IPS-11a (cell line): ENCODE data around the gene HS6ST3.
"Not testable (repeated sequence)": the region's sequence is repeated elsewhere in the genome, so short reads cannot be mapped to it uniquely, and the experiment has no call there.

Experiments
- H3K4me3 ChIP-seq: one replicate; pipeline ENCODE4 v1.5.1; 2013; ENCODE audit warnings: low read depth, low read length, control low read depth

The HS6ST3 gene

DNA sequence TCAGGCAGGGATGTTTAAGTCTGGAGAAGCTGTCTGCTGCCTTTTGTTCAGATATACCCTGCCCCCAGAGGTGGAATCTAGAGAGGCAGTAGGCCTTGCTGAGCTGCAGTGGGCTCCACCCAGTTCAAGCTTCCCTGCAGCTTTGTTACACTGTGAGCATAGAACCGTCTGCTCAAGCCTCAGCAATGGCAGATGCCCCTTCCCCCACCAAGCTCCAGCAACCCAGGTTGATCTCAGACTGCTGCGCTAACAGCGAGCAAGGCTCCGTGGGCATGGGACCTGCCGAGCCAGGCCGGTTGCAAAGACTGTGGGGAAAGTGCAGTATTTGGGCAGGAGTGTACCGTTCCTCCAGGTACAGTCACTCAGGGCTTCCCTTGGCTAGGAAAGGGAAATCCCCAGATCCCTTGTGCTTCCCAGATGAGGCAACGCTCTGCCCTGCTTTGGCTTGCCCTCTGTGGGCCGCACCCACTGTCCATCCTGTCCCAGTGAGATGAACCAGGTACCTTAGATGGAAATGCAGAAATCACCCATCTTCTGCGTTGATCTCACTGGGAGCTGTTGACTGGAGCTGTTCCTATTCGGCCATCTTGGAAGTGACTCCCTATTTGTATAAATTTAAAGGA is 434.6 kb downstream of the HS6ST3 start:
- not testable (repeated sequence) for H3K4me3 ChIP-seq

DNA sequence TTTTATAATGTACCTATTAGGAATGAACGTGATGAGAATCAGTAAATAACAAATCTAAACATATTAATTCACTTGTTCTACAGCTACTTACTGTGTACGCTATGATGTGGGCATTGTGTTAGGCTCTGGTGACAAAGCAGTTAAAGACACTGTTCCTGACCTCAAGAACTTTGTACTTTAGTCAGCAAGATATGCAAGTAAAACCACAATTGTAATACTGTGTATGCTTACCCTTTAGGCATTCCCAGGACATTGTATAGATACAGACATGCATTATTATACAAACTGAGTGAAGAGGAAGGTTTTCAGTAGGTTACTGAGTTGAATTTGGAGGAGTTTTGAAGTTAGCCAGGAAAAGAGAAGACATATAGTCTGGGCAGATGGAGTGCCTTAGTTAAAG is 435.8 kb downstream of the HS6ST3 start:
- no peak overlapping the region for H3K4me3 ChIP-seq

DNA sequence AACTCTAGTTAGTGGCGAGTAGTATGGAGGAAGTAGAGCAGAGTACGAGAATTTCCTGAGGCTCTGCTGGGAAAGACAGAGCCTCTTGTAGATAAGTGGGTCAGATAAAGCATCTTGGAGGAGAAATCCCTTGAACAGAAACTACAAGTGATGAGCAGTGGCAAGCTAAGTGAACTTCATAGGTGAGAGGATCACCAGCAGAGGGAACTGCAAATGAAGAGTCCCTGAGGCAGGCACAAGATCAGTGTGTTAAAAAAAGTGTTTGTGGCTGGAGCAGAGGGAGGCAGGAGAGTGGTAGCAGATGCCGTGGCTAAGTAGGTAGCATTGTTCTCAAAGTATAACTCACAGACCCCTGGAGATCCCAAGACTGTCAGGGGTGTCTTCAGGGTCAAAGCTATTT is 437.6 kb downstream of the HS6ST3 start:
- H3K4me3 ChIP-seq = no peak overlapping the region

DNA sequence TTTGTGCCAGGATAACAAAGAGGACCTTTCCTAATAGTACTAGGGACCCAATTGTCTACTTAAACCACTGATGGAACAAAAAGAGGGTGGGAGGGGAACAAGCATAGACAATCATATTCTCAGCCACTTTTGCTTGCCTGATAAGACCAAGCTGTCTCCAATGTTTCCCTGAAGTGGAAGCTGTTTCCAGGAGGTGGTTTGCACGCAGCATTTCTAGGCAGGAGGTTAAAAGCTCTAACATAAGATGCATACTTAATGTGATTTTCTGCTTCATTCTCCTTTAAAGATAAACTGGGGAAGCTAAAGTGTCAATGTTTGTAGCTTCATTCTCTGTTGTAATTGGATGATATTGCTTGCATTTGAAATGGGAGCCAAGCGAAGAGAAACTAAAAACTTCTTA is 442.9 kb downstream of the HS6ST3 start:
- H3K4me3 ChIP-seq = no peak overlapping the region

DNA sequence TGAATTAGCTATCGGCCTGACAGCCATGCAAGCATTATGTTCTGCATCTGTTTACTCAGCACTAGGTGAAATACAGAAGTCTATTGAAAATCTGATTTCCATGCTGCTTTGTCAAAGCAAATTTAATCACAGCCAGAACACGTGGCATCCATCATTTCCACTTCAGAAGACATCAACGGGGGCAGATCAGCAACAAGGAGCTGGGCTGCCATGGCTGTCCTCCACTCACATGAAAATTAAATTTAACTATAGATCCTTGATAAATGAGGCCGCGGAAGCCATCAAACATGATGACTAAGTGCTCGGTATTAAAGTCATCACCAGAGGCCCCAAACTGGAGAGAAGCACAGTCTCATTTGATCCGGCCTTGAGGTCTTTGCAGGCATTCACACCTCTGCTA is 443.5 kb downstream of the HS6ST3 start:
- no peak overlapping the region for H3K4me3 ChIP-seq

DNA sequence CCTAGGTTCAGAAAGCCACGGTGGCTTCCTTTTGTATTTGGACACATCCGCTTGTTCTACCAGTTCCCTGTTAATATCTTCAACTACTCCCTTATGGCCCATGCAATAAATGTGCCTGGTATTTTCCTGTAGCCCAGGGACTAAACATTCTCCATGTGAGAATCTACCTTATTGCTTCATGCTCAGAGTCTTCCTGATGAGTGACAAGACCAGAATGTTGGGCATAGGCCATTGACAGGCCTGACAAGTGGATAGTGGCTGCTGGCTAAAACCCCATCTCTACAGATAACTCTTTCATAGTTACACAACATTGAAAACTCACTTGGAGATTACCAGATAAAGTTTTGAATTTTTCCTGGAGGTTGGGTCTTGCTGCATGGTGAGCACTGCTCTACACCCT is 449.9 kb downstream of the HS6ST3 start:
- H3K4me3 ChIP-seq = no peak overlapping the region

DNA sequence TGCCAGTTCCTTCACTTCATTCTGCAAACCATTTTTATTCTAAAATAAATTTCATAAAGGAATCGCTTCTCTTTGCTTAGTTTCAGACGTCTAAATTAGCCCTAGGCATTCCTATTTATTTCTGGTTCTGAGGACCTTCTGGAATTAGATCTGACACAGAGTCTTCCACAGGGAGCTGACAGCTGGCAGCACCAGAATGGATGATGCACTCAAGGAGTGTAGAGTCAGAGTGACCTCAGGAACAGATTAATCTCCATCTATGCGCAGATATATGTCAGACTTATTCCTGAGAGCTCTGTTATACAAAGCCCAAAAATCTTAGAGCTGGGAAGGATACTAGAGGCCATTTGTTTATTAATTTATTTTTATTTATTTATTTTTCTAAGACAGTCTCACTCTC is 450.8 kb downstream of the HS6ST3 start:
- no peak overlapping the region for H3K4me3 ChIP-seq

DNA sequence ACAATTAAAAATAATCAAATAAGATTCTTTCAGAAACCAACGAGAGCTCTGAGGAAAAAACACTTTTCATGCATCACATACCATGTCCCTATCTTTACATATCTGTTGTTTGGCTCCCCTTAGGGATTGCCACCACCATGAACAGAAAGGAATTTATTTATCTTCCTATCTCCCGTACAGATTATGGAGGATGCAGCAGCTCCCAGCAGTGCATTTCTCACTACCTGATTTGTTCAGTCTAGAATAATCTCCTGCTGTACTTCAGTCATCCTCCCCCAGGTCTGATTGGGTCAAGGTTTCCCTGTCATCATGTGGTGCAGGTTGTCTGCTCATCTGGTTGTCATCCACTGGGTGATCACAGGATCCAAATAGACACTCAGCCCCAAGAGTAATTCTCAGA is 453.1 kb downstream of the HS6ST3 start:
- no peak overlapping the region for H3K4me3 ChIP-seq

DNA sequence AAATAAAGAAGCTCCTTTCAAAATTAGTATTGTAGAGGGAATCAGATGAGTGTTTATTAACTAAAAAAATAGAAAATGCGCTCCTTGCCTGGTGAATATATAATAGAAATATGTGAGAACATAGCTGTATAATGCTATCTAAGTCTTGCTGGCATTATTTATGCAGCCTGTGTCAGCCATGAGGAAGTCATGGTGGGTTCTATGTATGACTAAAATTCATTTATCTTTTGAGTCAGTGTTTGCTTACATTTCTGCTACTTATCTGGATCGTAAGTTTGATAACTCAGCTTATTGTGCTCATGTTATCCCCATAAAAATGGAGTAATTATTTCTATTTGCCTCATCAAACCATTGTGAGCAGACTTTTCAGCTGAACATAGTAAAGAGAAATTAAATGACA is 455.1 kb downstream of the HS6ST3 start:
- H3K4me3 ChIP-seq = no peak overlapping the region

DNA sequence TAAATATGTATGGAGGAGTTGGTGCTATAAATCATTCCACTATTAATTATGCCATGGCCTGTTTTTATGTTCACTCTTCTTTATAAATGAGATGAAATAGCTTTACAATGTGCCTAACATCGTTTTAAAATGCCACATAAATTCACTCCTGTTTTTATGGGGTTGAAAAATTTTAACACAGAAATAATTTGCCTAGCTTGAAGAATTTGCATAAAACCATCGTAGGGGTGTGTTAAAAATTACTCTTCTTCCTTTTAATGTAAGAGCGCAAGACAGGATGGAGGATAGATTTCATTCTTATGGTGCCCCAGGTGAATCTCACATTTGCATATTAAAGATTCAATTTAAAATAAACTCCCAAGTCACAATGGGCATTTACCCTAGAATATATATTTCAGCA is 456.6 kb downstream of the HS6ST3 start:
- no peak overlapping the region for H3K4me3 ChIP-seq

DNA sequence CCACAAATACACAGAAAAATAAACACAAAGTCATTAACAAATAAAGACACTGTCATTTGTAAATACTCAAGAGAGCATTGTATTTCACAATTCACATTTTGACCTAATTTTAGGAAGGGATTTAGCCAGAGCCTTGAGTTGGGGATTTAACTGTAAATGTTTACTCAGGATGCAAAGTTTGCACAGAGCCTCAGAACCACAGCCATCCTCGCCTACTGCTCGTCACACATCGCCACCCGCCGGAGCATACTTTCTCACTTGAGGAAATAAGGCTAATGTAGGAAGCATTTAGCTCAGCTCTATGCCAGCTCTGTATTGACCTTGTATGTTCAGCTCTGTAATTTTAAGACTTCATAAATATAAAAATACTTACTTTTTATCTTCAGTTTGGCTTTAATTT is 461.6 kb downstream of the HS6ST3 start:
- H3K4me3 ChIP-seq = no peak overlapping the region

DNA sequence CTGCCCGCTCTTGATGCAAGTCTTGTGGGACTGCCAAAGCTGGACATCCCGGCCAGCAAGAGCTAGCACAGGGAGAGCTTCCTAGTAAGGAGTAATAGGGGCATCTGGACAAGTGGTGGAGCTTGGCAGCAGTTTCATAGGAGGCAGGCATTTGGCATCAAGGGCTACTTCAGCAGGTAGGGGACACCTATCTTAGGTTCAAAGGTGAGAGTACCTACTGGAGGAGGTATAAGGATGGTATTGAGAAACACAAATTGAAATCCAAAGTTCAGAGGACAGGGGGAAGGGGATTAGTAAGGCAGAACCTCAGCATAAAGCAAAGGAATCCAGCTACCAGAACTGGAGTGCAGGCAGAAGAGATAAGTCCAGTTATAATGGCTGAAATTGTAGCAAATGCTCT is 462.7 kb downstream of the HS6ST3 start:
- no peak overlapping the region for H3K4me3 ChIP-seq

DNA sequence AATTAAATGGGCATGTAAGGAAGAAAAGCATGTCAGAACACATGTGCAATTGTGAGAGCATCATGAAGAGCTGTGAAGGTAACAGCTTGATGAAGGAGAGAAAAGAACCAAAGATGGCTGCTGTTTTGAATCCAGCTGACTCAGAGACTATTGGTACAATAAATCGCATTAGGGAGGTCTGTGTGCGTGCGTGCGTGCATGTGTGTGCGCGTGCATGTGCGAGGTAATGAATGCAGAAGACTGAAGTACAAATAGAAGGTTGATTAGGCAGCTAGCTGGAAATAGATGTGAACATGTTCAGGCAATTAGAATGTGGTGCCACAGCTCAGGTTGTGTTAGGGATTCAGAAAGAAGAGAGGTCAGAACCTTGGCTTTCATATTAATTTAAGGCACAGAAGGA is 463.9 kb downstream of the HS6ST3 start:
- H3K4me3 ChIP-seq = no peak overlapping the region

DNA sequence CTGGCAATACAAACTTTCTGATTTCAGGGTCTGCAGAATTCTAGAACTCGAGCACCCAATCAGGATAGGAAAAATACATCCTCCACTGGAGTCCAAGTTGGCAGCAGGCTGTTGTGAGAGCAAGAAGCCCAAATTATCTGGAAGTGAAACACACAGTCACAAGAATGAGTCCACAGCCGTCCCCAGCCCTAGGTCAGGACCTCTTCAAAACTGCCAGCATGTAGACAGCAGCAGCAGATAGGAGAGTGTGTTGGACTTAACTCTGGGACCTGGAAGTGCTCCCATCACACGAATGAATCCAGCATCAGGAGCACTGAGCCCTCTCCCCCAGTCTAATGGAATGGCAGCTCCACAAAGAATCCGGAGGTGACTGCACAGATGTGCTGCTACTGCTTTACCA is 483.7 kb downstream of the HS6ST3 start:
- no peak overlapping the region for H3K4me3 ChIP-seq

DNA sequence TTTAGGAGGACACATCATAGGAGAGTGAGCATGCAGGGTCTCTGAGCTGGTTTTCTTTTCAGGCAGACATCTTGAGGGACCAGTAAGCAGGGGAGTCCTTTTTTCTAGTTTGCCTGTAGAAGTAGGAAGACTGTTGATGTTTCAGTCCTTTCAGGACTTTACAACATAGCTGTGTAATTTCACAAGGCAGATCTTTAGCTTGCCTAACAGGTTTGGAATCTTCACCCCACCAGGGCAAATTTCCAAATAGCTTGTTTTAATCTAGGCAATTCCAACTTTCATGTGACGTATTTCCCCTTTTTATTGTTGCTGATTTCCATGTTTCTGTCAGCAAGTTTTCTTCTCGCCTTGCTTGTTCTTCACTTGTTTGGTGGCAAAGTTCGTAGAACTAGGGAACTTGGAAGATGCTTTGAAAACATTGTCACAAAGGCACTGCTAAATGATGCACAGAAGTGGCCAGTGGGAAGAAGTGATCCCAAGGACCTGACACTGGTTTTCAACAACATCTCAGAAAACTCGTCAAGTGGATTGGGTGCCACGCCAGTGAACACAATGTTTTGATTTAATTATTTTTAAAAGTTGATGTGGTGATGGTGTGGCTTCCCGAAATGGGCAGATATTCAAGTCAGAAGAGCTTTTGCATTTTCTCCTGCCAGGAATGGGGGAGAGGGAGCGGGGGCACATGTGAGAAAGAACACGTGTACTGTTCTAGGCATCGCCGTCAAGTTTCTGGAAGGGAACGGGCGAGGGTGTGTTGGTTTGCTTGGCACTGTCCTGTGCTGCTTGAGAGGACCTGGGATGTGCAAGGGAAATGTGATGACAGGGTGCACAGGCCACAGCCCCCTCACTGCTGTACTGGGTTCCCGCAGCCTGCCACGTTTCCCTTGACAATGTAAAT is 485.8 kb downstream of the HS6ST3 start:
- H3K4me3 ChIP-seq = no peak overlapping the region

DNA sequence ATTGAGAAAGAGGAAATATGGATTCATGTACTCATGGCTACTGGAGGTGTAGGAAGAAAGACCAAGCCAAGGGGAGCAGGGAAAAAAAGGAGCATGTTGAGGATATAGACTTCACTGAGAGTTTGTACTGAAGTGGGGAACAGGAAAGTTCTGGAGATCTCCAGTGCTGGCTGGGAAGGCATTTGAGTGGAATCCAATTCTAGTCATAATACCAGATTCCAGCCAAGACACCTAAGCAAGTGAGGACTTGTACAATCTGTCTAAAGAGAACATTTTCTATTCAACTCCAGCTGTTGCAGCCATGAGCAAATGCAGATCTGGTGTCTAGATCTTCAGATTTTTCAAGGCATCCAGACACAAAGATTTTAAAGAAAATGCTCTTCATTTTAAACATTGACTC is 491.8 kb downstream of the HS6ST3 start:
- no peak overlapping the region for H3K4me3 ChIP-seq

DNA sequence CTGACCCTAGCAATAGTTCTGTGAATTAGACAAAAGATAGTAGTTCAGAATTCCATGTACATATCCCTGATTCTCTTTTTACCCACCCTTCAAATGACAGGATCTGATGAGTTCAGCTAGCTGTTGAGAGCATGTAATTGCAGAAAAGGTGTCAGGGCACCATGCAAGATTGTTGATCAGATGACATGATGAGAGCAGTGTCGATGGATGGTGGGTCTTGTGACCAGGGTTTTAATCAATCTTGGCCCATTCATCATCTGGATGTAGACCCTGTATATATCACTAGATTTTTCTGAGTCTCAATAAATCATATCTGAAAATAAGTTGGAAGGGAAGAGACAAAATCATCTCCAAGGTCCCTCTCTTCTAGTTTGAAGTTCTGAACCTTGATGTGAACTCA is 525.3 kb downstream of the HS6ST3 start:
- H3K4me3 ChIP-seq = no peak overlapping the region

DNA sequence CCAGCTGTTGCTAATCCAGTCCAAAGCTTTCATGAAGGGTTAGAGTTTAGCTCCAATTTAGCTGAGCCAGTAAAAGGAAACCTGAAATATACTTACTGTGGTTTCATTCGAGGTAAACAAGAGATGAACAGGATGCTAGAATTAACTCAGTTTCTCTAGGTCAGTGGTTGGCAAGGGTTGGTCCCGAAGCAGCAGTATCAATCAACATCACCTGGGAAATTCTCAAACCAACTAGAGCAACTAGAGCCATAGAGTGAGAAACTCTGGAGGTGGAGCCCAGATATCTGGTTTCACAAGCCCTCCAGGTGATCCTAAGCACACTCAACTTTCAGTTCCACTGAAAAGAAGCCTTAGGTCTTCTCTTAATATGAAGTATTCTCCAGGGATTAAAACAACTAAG is 527.6 kb downstream of the HS6ST3 start:
- no peak overlapping the region for H3K4me3 ChIP-seq

DNA sequence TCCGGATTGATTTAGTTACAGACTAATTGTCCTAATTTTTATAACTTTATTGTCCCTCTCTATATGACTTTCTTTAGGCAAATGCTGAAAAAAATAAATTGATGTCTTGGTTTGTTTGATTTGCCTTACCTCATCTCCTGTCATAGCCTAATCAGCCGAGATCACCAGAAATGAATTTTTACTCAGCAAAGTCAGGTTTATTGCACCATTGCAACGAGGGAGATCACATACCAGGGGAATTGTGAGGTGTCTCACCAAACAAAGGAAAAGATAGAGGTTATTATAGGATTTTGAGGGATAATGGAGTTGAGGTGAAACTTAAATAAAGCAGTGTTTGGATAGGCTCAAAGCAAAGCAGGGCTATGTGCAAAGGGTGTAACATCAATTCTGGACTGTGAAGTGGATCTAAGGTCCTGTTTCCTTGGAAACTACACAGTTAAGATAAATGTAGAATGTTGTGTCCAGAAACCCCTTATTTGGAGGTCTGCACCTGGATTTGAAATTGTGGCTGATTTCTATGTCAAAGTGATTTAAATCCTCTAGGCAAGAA is 531.8 kb downstream of the HS6ST3 start:
- H3K4me3 ChIP-seq = no peak overlapping the region

DNA sequence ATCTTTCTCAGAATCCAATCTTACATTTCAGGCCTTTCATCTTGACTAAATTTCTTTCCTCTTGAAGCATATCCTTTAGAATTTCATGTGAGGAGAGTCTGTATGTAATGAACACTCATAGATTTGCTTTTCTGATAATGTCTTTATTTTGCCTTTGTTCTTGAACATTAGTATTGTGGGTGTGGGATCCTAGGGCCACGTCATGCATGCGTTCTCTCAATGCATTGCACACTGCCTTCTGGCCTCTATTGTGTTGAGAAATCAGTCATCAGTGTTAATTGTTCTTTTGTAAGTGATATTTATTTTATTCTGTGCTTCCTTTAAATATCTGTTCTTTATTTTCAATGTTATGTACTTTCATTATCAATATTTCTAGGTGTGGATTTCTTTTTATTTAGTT is 539.4 kb downstream of the HS6ST3 start:
- no peak overlapping the region for H3K4me3 ChIP-seq

DNA sequence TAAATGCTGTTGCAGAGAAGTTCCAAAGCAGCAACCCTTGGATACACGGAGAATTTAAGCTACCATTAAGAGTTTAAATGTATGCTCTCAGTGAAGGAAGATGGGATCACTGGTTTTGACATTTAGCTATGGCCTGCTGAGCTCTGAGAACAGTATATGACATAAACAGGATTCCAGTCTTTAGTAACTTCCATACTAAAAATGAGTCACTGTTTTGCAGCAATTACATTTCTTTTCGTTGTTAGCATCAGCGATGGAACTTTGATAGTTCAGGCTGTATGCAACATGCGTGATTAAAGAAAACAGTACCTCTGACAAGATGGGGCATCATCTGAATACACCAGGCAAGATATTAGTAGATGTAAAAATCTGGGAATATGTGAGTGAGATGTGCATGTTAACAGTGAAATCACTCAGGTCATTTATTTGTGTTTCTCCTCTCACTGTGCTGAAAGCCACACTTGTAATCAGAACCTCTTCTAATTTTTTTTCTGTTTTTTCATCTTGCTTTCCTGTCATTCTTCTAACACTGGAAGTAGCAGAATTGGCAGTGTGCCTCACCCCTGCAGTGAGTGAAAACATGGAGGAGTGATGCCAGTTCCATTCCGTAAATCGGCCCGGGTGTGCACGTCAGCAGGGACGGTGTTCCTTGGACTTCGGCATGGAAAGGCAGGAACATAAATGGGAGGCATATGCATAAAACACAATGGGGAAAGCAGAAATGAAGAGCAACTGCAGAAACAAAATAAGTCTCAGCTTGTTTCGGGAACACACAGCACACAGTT is 542.8 kb downstream of the HS6ST3 start:
- H3K4me3 ChIP-seq = no peak overlapping the region
